Ishikawa (cell line): ENCODE data around the gene MRPL43.

Source experiments
- CEBPB ChIP-seq: IDR thresholded peaks from 2 replicates; pipeline ENCODE4 v1.6.1; 2012
- CREB1 ChIP-seq: IDR thresholded peaks from 2 replicates; pipeline ENCODE4 v1.6.1; 2012; ENCODE audit warnings: low read depth
- EGR1 ChIP-seq: IDR thresholded peaks from 2 replicates; pipeline ENCODE4 v1.6.1; 2012
- EP300 ChIP-seq: IDR thresholded peaks from 2 replicates; pipeline ENCODE4 v1.6.1; 2012; ENCODE audit warnings: borderline replicate concordance
- FOXM1 ChIP-seq: IDR thresholded peaks from 2 replicates; pipeline ENCODE4 v1.6.1; 2012; ENCODE audit warnings: low read depth, borderline replicate concordance
- MAX ChIP-seq: IDR thresholded peaks from 2 replicates; pipeline ENCODE4 v1.6.1; 2012
- NFIC ChIP-seq: IDR thresholded peaks from 2 replicates; pipeline ENCODE4 v1.6.1; 2012
- RAD21 ChIP-seq: IDR thresholded peaks from 2 replicates; pipeline ENCODE4 v1.6.1; 2012; ENCODE audit warnings: low read depth
- REST ChIP-seq: IDR thresholded peaks from 2 replicates; pipeline ENCODE4 v1.6.1; 2012; ENCODE audit warnings: low read depth, mild to moderate bottlenecking
- TAF1 ChIP-seq: IDR thresholded peaks from 2 replicates; pipeline ENCODE4 v1.6.1; 2012; ENCODE audit warnings: low read depth, mild to moderate bottlenecking
- TCF12 ChIP-seq: IDR thresholded peaks from 2 replicates; pipeline ENCODE4 v1.6.1; 2012; ENCODE audit warnings: low read depth
- TEAD4 ChIP-seq: IDR thresholded peaks from 2 replicates; pipeline ENCODE4 v1.6.1; 2012
- USF1 ChIP-seq: IDR thresholded peaks from 2 replicates; pipeline ENCODE4 v1.6.1; 2012
- YY1 ChIP-seq: IDR thresholded peaks from 2 replicates; pipeline ENCODE4 v1.6.1; 2012; ENCODE audit warnings: low read depth
- ZBTB7A ChIP-seq: IDR thresholded peaks from 2 replicates; pipeline ENCODE4 v1.6.1; 2012; ENCODE audit warnings: low read depth

The MRPL43 gene

GRCh38 chr10:100972115-100972903 lies 15.0 kb downstream of the MRPL43 start:
- TF ChIP-seq EGR1 (no peak), TAF1 (no peak), USF1 (no peak)

- TF ChIP-seq TEAD4: no peak
- TF ChIP-seq TCF12: no peak
- TF ChIP-seq EP300: no peak
- TF ChIP-seq ZBTB7A: no peak
- no peak for TF ChIP-seq CREB1
- no peak for TF ChIP-seq REST
- no peak for TF ChIP-seq EGR1
- TF ChIP-seq CEBPB: no peak
- no peak for TF ChIP-seq USF1
- no peak for TF ChIP-seq TAF1
- no peak for TF ChIP-seq NFIC
Observed at GRCh38 chr10:100970914-100971811, 16.1 kb downstream of the MRPL43 start.

GRCh38 chr10:100970076-100970913 lies 17.0 kb downstream of the MRPL43 start:
- TF ChIP-seq CREB1: no peak
- TF ChIP-seq YY1: 0 out of 2 replicates have a peak, but pooled peaks have one; percentile 13
- TF ChIP-seq MAX: 0 out of 2 replicates have a peak, but pooled peaks have one; percentile 1

DNA sequence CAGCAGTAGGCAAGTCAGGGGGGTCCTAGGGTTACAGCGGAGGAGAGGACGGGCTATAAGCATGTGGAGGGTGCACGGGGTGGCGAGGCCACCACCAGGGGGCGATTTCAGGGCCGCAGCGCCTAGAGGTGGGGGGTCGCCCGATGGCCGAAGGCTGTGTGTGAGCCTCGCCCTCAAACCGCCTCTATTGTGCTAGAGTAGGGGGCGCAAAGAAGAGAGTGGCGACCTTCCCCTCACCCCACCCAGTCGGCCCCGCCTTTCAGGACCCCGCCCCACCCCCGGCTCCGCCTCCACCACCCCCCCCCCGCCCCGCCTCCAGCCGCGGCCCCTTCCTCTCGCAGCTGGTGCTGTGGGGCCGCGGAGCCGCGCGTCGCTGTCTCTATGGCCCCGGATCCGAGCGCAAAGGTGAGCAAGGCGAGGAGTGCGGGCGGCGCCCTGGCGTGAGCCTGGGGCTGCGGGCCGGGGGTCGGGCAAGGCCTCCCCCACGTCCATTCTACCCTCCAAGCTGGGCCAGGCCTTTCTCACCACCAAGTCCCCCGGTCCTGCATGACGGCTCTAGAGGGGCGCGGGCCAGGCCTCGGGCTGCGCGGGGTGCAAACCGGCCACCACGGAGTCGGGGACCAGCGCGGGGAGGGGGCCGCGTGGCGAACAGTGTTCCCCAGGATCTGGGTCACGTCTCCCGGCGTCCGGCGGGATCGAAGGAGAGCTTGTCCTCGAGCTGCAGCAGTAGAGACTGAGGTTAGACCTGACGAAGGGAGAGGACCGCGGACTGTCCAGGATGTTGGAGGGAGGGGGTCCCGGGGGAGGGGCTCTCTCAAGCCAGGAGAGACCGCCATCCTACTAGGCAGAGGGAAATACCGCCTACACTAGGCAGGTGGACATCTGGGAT lies 17.9 kb downstream of the MRPL43 start, which contains the start of gene SEMA4G:
TSS of gene SEMA4G (plus strand) at position 318 of the 889 bp plus-strand sequence. CDS start 3,409 bp downstream, outside the sequence.
- TF ChIP-seq NFIC: no peak
- no peak for TF ChIP-seq REST
- TF ChIP-seq ZBTB7A: peak; percentile 96
- peak; percentile 3; the same call in 1 of the 2 replicates for TF ChIP-seq YY1
- TF ChIP-seq CEBPB: no peak
- peak; percentile 10; the same call in 1 of the 2 replicates for TF ChIP-seq RAD21
- TF ChIP-seq EGR1: no peak
- no peak for TF ChIP-seq USF1
- TF ChIP-seq TEAD4: no peak

- TF ChIP-seq REST: no peak
- TF ChIP-seq TAF1: no peak
- no peak for TF ChIP-seq TCF12
- TF ChIP-seq CREB1: no peak
- no peak; the same call in 1 of the 2 replicates for TF ChIP-seq MAX
- no peak for TF ChIP-seq EP300
- no peak for TF ChIP-seq RAD21
- no peak for TF ChIP-seq FOXM1
Observed at GRCh38 chr10:100968863-100969186, 18.5 kb downstream of the MRPL43 start.
